Common myeloid progenitor, CD34-positive (primary cell): ENCODE data around the gene LSP1.

Source experiments
- CTCF ChIA-PET: fragments of 350-600 bp; sonication (Branson Sonifier 250); formaldehyde crosslinking; loops from one replicate; lab custom pipeline; 2021; ENCODE audit warnings: antibody characterized with exemption; lab: Charles Lee
- POLR2A ChIA-PET: fragments of 350-600 bp; sonication (Branson Sonifier 250); formaldehyde crosslinking; loops from one replicate; lab custom pipeline; 2021; ENCODE audit warnings: antibody characterized with exemption; lab: Charles Lee
- DNase-seq, 3 donors: peaks; one replicate each; pipeline versions ENCODE4 v3.0.0 to v3.0.0-alpha.2; 2013
- H3K27ac ChIP-seq, 2 experiments: 1 replicate in 1 of 2; 2 replicates in 1 of 2; pipeline ENCODE4 v1.7.0; 2013; ENCODE audit warnings: inconsistent platforms in 2 of 2, low read length in 2 of 2, mild to moderate bottlenecking in 2 of 2, low read depth in 1 of 2, moderate library complexity in 1 of 2; ENCODE audit not compliant: severe bottlenecking in 2 of 2, insufficient read depth in 1 of 2, poor library complexity in 1 of 2
- H3K27me3 ChIP-seq, 5 experiments: replicated peaks in 2 of 5; 1 replicate in 3 of 5; 2 replicates in 2 of 5; pipeline versions ENCODE4 v1.6.1 to v1.7.0; 2013; ENCODE audit warnings: low read length in 4 of 5, mild to moderate bottlenecking in 2 of 5, moderate library complexity in 2 of 5, inconsistent platforms in 1 of 5; ENCODE audit not compliant: insufficient read depth in 5 of 5, control insufficient read depth in 4 of 5
- H3K36me3 ChIP-seq, 4 experiments: 1 replicate in 2 of 4; 2 replicates in 2 of 4; pipeline versions ENCODE4 v1.6.1 to v1.7.0; 2013; ENCODE audit warnings: low read length in 3 of 4, control low read depth in 1 of 4, mild to moderate bottlenecking in 1 of 4; ENCODE audit not compliant: control insufficient read depth in 4 of 4, insufficient read depth in 4 of 4
- H3K4me1 ChIP-seq, 4 experiments: 1 replicate in 3 of 4; 2 replicates in 1 of 4; pipeline versions ENCODE4 v1.6.1 to v1.7.1; 2013; ENCODE audit warnings: low read length in 3 of 4, mild to moderate bottlenecking in 3 of 4, control low read depth in 1 of 4, inconsistent platforms in 1 of 4, moderate library complexity in 1 of 4; ENCODE audit not compliant: control insufficient read depth in 4 of 4, insufficient read depth in 4 of 4; ENCODE audit errors: control extremely low read depth in 1 of 4
- H3K4me3 ChIP-seq, 7 experiments: 1 replicate in 4 of 7; 2 replicates in 3 of 7; pipeline versions ENCODE4 v1.5.1 to v1.7.0; 2013; ENCODE audit warnings: mild to moderate bottlenecking in 7 of 7, low read length in 6 of 7, moderate library complexity in 6 of 7, inconsistent platforms in 2 of 7, low read depth in 2 of 7, control low read depth in 1 of 7; ENCODE audit not compliant: insufficient read depth in 4 of 7, control insufficient read depth in 1 of 7; ENCODE audit errors: extremely low read depth in 1 of 7
- H3K9me3 ChIP-seq, 5 experiments: 1 replicate in 4 of 5; 2 replicates in 1 of 5; pipeline versions ENCODE4 v1.6.1 to v1.7.1; 2013; ENCODE audit warnings: low read length in 4 of 5, mild to moderate bottlenecking in 2 of 5, inconsistent platforms in 1 of 5, low read depth in 1 of 5, moderate library complexity in 1 of 5; ENCODE audit not compliant: control insufficient read depth in 4 of 5, insufficient read depth in 2 of 5; ENCODE audit errors: control extremely low read depth in 1 of 5
- WGBS: methylation state at CpG from one replicate; pipeline ENCODE4 v1.1.5; 2013; ENCODE audit not compliant: insufficient coverage; 5-methylcytosine and 5-hydroxymethylcytosine counted together

The LSP1 gene

DNA sequence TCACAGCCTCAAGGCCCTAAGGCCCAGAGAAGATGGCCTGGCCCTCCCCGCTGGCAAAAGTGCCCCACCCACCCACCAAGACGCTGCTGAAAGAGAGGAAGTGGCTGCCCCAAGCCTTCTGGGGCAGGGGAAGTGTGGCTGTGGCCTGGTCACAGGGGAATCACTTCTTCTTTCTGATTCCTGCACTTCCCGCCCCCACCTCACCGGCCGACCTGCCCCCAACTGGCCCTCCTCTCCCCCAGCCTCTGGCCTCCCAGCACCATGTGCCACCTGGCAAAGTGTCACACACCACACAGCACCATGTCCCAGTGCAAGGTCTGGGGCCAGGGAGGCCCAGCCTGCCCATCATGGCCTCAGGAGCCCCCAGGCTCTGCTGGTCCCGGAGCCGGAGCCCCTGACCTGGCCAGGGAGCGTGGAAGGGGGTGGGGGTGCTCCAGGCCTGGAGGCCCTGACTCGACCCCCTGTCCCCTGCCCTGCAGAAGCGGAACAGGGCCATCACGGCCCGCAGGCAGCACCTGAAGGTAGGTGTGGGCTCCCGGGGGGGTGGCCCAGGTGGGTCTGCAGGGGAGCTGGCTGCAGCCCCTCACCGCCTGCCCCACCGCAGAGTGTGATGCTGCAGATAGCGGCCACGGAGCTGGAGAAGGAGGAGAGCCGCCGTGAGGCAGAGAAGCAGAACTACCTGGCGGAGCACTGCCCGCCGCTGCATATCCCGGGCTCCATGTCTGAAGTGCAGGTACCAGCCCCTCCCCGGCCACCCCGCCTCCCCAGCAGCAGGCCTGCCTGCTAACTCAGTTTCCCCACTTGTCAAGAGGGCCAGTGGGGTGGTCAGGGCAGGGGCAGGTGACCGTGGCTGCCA, 12.7 kb upstream of the LSP1 start:
- DNase-seq, result peak; percentile 34 to 83 (median 79)

DNA sequence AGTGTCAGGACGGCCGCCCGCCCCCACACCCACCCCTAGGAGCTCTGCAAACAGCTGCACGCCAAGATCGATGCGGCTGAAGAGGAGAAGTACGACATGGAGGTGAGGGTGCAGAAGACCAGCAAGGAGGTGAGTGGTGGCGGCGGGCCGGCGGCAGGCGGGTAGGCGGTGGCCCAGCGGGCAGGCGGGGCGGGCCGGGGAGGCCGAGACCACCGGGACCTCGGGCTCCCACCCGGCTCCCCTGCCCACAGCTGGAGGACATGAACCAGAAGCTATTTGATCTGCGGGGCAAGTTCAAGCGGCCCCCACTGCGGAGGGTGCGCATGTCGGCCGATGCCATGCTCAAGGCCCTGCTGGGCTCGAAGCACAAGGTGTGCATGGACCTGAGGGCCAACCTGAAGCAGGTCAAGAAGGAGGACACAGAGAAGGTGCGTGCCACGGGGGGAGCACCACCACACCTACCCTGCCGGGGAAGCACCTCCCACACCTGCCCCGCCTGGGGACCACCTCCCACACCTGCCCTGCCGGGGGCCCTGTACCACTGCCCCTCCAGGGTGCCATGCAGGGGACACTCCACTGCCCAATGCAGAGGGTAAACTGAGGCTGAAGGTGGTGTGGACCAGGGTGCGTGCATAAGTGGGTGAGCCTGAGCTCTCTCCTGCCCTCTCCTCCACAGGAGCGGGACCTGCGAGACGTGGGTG, 12.0 kb upstream of the LSP1 start:
- no peaks in the 10 kb centered on the region for H3K36me3 ChIP-seq
- 93% methylated on average over 33 of the region's 37 CpGs for WGBS
- H3K4me1 ChIP-seq, result peaks cover 8 to 88% (median 65%) of the 10 kb centered on the region in 4 experiments
- no peaks in the 10 kb centered on the region for H3K9me3 ChIP-seq
- ChIA-PET POLR2A (interaction anchor here (0.6 kb wide), 1 partner anchor 91 kb away, joined by 3 read pairs; no protein-coding TSS in a partner anchor), CTCF (interaction anchor here (0.7 to 2.5 kb wide), 4 partner anchors 8 to 310 kb away, joined by 3 to 11 read pairs (median 4); no protein-coding TSS in a partner anchor)
- no peaks in the 10 kb centered on the region for H3K27me3 ChIP-seq
- no peak overlapping the region for H3K27ac ChIP-seq
- DNase-seq, result no peak
- H3K4me3 ChIP-seq, result peak overlapping the region in 1 of 7 experiments; percentile 3

More for the DNA sequence above, 12.7 kb upstream of the LSP1 start:
- peak overlapping the region in 2 of 7 experiments; percentile 28 to 48 for H3K4me3 ChIP-seq
- H3K4me1 ChIP-seq, result peaks cover 7 to 80% (median 57%) of the 10 kb centered on the region in 4 experiments
- ChIA-PET POLR2A (interaction anchor here (0.6 kb wide), 1 partner anchor 92 kb away, joined by 3 read pairs; no protein-coding TSS in a partner anchor), CTCF (interaction anchor here (0.7 to 2.5 kb wide), 5 partner anchors 9 to 311 kb away, joined by 3 to 11 read pairs (median 5); no protein-coding TSS in a partner anchor)
- H3K27ac ChIP-seq, result no peak overlapping the region
- H3K27me3 ChIP-seq, result no peaks in the 10 kb centered on the region
- no peaks in the 10 kb centered on the region for H3K9me3 ChIP-seq
- WGBS, result 34% methylated on average over 21 of the region's 26 CpGs
- H3K36me3 ChIP-seq, result no peaks in the 10 kb centered on the region

DNA sequence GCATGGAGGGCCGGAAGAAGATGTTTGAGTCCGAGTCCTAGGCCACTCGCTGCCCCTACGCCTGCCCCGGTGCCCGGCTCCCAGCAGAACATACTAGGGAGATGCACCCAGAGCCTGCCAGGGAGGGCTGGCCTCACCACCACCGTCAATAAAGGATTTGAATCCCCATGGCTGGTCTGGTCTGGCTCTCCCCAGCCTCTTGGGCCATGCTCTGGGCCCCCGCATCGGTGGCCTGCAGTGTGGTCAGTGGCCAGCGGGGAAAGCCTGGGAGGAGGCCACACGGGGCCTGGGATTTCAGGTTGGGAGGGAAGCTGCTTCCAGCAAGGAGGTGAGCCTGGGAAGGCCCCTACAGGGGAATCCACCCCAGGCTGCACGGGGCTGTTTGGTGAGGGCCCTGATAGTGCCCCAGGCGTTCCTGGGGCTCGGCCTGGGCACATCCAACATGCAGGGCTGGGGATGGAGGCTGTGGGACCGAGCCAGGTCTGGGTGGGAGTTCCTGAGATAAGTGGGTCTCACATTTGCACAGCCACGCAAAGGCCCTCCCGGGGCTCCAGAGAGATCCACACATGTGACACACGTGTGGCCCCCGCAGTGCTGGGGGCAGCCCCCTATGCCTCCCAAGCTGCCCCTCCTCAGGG, 11.3 kb upstream of the LSP1 start:
- H3K4me1 ChIP-seq, result peaks cover 8 to 93% (median 67%) of the 10 kb centered on the region in 4 experiments
- ChIA-PET POLR2A (no interaction called here), CTCF (interaction anchor here (1.0 to 1.9 kb wide), 3 partner anchors 9 to 189 kb away, joined by 3 to 6 read pairs (median 5); partner anchors contain the start of gene LSP1)
- H3K4me3 ChIP-seq, result no peak overlapping the region
- H3K36me3 ChIP-seq, result no peaks in the 10 kb centered on the region
- no peaks in the 10 kb centered on the region for H3K27me3 ChIP-seq
- H3K9me3 ChIP-seq, result no peaks in the 10 kb centered on the region
- H3K27ac ChIP-seq, result no peak overlapping the region
- no peak for DNase-seq
- WGBS, result 96% methylated on average over 18 of the region's 19 CpGs

DNA sequence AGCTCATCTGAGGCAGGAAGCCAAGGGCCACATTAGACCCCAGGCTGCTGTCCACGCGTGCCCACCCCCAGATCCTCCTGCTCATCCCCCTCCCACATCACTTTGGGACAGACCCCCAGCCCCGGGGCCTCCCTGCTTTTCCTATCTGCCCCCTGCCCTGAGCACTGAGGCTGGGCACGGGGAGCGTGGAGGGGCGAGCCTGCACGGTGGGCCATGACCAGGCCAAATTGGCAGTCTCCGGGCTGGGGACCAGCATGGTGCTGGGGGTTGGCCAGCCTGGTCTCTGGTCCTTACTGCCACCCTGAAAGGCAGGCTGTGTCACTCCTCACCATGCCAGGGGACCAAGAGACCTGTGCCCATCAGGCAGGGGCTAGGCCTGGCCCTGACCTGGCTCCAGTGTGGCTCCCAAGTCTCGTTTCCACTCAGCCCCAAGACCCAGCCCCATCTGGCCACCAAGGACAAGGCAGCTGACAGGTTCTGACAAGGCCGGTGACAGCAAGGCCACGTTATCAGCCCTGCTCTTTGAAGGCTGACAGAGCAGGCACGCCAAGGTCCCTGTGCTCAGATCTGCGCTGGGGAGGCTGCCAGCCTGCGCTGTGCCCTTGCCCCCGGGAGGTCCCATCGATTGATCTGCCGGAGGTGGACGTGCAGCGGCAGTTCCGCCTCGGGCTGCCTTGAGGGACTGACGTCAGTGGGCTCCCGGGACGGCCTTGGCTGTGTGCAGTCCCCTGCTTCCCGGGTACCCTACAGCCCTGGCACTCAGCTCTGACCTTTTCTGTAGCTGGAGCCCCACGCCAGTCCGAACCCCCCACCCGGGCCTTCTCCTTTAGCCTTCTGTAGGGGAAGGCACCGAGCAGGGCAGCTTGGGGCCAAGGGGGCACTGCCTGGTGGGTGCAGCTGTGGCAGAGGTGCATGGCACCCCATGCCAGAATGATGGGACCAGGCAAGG, 10.5 kb upstream of the LSP1 start:
- H3K27ac ChIP-seq, result no peak overlapping the region
- no peak for DNase-seq
- CTCF ChIA-PET, result interaction anchor here (1.0 to 1.9 kb wide), 2 partner anchors 10 to 190 kb away, joined by 3 to 6 read pairs; partner anchors contain the start of gene LSP1
- H3K4me3 ChIP-seq, result no peak overlapping the region
- no peaks in the 10 kb centered on the region for H3K9me3 ChIP-seq
- WGBS, result 97% methylated on average over 25 of the region's 29 CpGs
- peaks cover 8 to 94% (median 67%) of the 10 kb centered on the region in 4 experiments for H3K4me1 ChIP-seq
- H3K36me3 ChIP-seq, result no peaks in the 10 kb centered on the region
- H3K27me3 ChIP-seq, result no peaks in the 10 kb centered on the region
- POLR2A ChIA-PET, result interaction anchor here (0.7 kb wide), 1 partner anchor 48 kb away, joined by 4 read pairs; no protein-coding TSS in a partner anchor

DNA sequence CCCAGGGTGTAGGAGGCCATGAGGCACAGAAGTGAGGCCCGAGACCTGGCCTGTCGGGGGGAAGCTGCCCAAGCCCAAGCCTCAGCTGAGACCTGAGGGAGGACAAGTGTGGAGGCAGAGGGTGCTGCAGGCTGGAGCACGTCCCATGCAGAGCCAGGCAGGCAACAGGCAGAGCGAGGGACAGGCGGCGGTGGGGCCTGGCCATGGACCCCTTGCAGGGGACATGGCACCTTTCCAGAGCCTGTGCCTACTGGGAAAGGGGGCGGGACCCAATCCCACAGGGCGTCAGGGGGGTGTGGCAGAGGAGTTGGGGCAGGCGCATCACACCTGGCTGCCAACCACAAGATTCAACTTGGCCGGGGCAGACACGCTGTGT, 9.8 kb upstream of the LSP1 start:
- no peaks in the 10 kb centered on the region for H3K36me3 ChIP-seq
- DNase-seq, result no peak
- H3K9me3 ChIP-seq, result no peaks in the 10 kb centered on the region
- ChIA-PET CTCF (interaction anchor here (1.9 kb wide), 1 partner anchor 9 kb away, joined by 6 read pairs; the partner anchor contains the start of gene LSP1), POLR2A (interaction anchor here (0.7 kb wide), 1 partner anchor 47 kb away, joined by 4 read pairs; no protein-coding TSS in a partner anchor)
- WGBS, result 84% methylated on average over 9 of the region's 11 CpGs
- peaks cover 8 to 89% (median 61%) of the 10 kb centered on the region in 4 experiments for H3K4me1 ChIP-seq
- H3K27me3 ChIP-seq, result no peaks in the 10 kb centered on the region
- H3K4me3 ChIP-seq, result no peak overlapping the region
- no peak overlapping the region for H3K27ac ChIP-seq

DNA sequence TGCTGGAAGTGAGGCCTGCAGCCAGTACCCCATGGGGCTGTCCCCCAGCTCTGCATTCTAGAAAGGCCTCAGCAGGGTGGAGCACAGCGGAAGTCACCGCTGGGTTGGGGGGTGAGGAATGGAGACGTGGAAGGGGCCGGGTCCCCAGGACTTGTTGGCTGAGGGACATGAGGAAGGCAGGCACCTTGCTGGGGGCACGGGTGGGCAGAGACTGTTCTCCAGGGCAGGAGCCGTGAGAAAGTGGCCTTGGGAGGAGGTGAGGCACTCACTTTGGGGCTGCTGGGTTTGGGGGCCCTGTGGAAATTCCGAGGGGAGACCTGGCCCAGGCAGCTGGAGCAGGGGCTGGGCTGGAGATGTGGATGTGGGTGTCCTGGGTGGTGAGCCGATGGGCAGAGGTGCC, 9.1 kb upstream of the LSP1 start:
- ChIA-PET CTCF (interaction anchor here (1.9 kb wide), 1 partner anchor 8 kb away, joined by 6 read pairs; the partner anchor contains the start of gene LSP1), POLR2A (no interaction called here)
- Histone ChIP-seq H3K27me3 (no peaks in the 10 kb centered on the region), H3K4me3 (peak overlapping the region in 1 of 7 experiments; percentile 52), H3K9me3 (no peaks in the 10 kb centered on the region), H3K36me3 (no peaks in the 10 kb centered on the region), H3K27ac (peak overlapping the region in 1 of 2 experiments; percentile 40), H3K4me1 (peaks cover 8 to 82% (median 55%) of the 10 kb centered on the region in 4 experiments)
- no peak for DNase-seq
- 49% methylated on average over 7 of the region's 8 CpGs for WGBS
